HG03378 (cell line): ENCODE results near the gene MC3R.
"Not testable (repeated sequence)": the region's sequence is repeated elsewhere in the genome, so short reads cannot be mapped to it uniquely, and the experiment has no call there.

ENCODE experiments used
- ATAC-seq: cut with Tn5 transposase; IDR thresholded peaks from one replicate; pipeline ENCODE4 v1.9.1; 2021; ENCODE audit warnings: mild to moderate bottlenecking, moderate library complexity; ENCODE audit not compliant: unreplicated experiment

The MC3R gene

GRCh38 chr20:56247954-56248782 is at the start of gene MC3R:
TSS of gene MC3R (plus strand) at chr20:56248732. CDS start at chr20:56248844, 112 bp downstream.
- ATAC-seq, result peak; percentile 70

DNA sequence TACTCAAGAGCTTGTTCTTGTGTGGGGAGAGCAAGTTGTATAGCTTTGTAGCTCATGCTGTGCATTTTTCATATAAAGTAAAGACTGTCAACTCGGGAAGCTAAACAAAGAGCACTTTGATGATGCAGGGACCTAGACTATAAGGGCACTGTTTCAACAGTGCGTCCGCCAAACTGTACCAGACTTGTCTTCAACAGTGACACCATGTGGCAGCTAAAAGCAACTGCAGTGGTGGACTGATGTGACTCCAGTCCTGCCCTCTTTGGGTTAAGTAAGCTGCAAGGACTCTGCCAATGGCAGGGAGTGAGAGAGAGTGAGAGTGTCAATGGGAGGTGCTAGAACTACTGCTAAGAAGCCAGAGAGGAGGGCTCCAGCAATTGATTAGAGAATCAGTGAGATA is 48.1 kb upstream of the MC3R start:
- ATAC-seq, result no peak

DNA sequence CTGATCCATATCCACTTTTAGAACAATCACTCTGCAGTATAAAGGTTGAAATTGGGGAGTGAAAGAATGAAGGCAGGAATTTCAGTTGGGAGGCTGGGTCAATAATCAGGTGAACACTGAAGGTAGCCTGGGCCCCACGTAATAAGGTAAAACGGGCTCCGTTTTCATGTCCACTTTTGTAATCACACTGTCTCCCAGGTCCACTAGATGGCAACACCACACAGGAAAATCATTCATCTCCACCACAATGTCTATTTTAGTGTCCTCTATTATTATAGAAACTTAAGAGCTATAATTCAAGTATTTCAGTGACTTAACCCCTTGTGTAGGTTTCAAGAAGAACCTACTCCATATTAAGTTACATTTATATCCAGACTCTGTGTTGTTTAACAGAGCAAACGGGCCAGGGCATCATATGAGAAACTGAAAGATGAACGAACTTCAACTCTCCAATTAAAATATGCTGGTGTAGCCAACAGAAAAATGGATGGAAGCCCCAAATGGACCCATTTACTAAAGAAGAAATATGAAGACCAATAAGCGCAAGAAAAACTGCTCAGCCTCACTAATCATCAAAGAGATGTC is 45.9 kb upstream of the MC3R start:
- no peak for ATAC-seq

DNA sequence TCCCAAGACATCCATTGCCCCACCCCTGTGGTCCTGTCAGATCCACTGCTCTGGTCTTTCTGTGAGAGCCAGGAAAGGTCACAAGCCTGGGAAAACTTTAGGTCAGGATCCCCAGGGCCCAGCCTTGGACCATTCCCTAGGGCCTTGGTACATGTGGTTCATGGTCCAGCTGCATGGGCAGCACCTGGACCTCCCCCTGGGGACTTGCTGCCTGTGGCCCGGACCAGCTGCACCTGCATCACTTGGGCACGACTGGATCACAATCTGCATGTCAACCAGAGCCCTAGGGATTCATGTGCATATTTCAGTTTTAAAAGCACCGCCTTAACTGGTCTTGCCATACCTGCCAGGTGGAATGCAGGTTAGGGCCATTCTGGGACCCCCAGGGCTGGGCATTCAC is 44.3 kb upstream of the MC3R start:
- no peak for ATAC-seq

DNA sequence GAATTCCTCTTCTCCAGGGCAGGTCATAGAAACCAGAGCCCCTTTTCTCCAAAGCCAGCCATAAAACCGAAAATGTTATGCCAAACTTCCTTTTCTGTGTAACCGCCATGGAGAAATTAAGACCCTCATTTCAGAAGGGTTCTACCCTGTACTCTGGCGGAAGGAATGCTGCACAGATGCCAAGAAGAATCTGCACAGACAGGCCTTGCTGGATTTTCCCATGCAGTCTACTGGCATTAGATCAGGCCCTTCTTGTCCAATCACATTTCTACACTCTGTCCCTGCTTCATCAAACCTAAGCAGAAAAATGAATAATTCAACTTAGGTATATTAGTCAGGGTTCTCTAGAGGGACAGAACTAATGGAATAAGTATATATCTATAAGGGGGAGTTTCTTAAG is 43.2 kb upstream of the MC3R start:
- ATAC-seq, result no peak

GRCh38 chr20:56207656-56208055 is 40.9 kb upstream of the MC3R start:
- no peak for ATAC-seq

GRCh38 chr20:56208121-56208520 is 40.4 kb upstream of the MC3R start:
- ATAC-seq, result no peak

DNA sequence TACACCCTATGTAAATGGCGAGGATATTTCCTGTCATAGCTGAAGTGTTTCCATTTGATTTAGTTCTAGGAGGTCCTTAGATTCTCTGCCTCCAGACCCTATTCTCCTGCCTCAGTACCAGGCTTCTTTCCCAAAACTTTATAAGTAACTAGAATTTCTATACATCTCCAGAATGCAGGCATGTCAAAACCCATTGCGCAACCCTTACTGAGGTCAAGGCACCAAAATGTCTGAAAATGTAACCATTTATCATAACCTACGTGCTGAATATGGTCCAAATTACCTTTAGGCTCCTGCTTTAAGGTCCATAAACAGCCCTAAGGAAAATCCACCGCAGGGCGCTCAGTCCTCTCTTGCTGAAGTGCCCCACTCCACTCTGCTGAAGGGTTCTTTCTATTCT is 37.5 kb upstream of the MC3R start:
- no peak for ATAC-seq

DNA sequence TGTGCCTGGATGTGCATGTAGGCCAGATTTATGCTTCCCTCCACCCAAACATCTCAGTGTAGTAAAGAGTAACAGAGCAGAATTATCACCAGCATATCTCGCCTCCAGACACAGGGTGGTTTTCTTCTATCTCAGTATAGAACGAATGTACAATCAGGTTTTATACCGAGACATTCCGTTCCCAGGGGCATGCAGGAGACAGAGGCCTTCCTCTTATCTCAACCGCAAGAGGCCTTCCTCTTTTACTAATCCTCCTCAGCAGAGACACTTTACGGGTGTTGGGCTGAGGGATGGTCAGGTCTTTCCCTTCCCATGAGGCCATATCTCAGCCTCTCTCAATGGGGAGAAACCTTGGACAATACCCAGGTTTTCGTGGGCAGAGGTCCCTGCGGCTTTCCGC is 36.4 kb upstream of the MC3R start:
- no peak for ATAC-seq

DNA sequence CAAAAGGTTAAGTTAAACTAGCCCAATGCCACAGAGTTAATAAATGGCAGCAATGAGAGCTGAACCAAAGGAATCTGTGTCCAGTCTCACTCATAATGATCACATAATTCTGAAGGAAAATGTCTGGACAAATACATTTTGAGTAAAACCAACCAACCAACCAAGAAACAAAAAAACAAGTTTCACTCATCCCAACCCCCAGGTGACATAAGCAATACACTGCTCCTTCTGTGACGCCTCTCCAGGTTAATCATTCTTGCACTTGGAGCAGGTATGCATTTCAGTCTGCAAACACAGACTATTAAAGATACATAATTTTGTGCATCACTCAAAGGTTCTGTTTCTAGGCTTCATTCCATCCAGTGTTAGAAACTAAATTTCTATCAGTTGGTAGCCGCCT is 35.2 kb upstream of the MC3R start:
- ATAC-seq, result no peak

DNA sequence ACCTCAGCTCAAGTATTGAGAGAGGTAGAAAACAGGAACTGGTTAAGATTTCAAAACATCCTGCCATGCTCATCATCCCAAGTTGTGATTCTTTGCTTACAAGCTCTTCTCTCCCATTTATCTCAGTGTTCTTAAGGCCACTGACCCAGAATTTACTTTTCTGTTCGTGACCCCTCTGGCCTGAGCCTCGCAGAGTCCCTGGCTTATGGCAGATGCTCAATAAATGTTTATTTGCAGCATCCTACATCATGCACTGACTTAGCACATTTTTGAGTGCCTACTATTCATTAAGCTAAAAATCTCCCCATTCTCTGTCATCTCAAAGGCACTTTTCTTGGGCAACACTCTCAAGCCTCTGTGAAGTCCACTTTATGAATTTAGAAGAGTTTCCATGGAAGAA is 33.4 kb upstream of the MC3R start:
- no peak for ATAC-seq

- ATAC-seq, result no peak
Measured at GRCh38 chr20:56217829-56218228, 30.7 kb upstream of the MC3R start.

DNA sequence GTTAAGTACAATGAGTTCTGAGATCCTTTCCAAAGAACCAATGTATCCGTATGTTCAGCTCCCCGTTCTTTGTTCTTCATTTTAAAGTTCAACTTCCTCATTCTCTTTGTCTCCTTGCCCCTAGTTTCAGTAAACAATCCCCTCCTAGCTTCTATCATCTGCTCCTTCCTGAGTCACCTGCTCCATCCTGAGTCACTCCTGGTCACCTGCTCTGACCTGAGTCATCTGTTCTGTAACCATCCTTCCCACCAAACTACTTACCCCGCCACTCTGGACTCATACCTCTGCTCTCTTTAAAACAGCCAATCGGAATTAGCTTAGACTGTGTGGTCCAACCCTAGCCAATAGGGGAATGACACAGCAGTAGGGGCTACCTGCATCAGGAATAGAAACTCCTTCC is 27.3 kb upstream of the MC3R start:
- ATAC-seq, result not testable (repeated sequence)

GRCh38 chr20:56222201-56222600 is 26.3 kb upstream of the MC3R start:
- no peak for ATAC-seq

- no peak for ATAC-seq
Measured at GRCh38 chr20:56222945-56223344, 25.6 kb upstream of the MC3R start.

DNA sequence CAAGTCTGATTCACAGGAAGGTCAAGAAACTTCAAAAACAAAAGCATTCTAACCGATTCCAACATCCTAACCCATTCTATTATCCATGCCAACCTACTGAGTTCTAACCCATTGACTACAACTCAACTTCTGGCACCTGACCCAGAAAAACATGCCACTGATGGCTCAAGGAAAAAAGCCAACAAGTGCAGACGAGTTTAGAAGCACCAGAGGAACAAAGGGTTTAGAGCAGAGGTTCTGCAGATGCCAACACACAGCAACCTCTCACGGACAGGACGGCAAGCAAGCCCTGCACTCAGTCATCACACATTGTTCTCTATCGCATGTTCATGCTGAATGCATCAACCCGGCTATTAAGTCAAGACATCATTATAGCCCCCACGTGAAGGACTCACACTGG is 25.2 kb upstream of the MC3R start:
- no peak for ATAC-seq

GRCh38 chr20:56228021-56228420 is 20.5 kb upstream of the MC3R start:
- ATAC-seq, result no peak

DNA sequence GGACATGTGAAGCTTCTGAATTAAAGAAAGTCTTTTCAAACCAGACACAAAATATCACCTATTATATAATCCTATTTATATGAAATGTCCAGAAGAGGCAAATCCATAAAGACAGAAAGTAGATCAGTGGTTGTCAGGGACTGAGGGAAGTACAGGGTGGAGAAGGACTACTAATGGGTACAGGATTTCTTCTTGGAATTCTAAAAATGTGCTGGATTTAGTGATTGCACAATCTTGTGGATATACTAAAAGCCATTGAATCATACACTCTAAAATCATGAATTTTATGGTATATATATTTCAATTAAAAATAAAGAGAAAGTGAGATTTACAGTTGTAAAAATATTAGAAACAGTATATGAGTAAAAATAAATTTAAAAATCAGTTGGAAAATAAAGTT is 18.7 kb upstream of the MC3R start:
- no peak for ATAC-seq

DNA sequence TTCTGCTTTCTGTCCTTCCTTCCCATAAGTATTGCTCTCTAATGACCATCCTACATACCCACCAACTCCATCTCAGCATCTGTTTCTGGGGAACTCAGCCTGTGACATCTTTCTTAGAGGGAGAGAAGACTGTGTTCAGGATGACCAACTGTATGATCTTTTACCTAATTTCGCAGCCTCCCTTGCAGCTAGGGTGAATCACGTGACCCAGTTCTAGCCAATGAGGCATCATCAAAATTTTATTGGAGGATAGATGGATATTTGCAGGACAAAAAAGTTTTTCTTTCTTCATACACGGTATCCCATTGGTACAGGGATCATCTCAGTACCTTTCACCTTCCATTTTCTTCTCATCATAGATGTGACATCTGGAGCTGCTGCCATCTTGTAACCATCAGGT is 14.4 kb upstream of the MC3R start:
- no peak for ATAC-seq

- ATAC-seq, result no peak
Measured at GRCh38 chr20:56237335-56237734, 11.2 kb upstream of the MC3R start.

DNA sequence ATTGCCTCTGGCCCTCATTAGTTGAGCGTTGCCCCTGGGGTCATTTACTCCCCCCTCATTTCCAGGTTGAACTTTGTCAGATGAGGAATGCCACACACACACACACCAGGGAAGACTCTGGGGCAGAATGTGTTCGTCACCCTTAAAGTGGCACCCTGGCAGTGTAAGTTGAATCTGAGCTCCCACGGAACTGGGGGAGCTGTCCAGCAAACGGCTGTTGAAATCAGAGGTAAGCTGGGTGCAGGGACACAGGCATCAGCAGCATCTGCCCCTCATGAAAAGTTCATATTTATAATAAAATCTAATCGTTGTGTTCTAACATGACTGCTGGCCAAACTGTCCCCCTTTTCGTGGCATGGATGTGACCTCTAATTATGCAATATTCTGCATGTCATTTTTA is 4.3 kb upstream of the MC3R start:
- no peak for ATAC-seq

GRCh38 chr20:56245761-56246160 is 2.8 kb upstream of the MC3R start:
- ATAC-seq, result no peak
